HG03095 (cell line): ENCODE data around the gene TATDN2.

Experiments
- ATAC-seq: cut with Tn5 transposase; IDR thresholded peaks from one replicate; pipeline ENCODE4 v1.9.1; 2021; ENCODE audit warnings: moderate library complexity; ENCODE audit not compliant: unreplicated experiment

Gene TATDN2

DNA sequence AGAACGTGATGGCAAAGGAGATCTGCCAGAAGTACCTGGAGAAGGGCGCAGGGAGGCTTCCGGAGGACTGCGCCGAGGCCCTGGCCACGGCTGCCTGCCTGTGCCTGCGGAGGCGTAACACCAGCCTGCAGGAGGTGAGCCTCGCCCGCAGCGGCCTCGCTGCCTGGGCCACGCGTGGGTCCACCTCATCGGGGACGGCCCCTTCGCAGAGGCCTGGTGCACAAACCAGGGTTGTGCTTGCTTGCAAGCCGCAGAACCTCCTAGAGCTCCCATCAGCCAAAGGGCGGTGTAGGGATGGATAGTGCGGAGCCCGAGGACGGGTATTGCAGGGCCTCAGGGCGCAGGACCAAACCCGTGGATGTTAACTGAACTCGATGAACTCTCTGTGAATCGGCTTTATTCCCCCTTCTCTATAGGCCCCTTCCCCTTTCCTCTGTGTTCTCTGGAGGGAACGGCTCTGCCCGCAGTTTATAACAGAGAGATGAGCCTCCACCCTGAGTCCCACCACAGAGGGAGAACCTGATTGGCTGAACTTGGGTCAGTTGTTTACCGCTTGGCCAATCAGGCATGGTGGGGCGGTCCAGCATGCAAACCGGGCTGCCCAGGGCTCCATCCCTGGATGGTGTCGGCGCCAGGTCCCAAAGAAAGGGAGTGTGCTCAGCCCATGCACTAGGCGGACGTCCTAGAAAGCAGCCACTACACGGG is 13.6 kb upstream of the TATDN2 start:
- no peak for ATAC-seq

DNA sequence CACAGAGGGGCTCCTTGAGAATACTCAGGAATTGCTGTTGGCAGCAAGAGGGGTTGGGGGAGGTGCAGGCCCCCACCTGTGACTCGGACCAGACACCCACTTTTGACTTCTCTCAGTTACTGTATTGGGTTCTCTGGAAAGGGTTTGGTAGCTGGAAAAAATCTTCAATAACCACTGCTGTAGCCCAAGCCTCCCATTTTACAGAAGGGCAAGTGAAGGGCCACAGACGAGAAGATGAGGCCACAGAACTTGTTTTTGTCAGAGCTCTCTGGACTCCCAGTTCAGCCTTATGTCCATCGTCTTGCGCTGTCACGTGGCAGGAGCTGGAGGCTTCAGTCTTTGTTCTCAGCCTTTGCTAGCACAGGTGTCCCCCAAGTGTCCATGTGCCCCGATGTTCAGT is 12.7 kb upstream of the TATDN2 start:
- ATAC-seq: no peak

DNA sequence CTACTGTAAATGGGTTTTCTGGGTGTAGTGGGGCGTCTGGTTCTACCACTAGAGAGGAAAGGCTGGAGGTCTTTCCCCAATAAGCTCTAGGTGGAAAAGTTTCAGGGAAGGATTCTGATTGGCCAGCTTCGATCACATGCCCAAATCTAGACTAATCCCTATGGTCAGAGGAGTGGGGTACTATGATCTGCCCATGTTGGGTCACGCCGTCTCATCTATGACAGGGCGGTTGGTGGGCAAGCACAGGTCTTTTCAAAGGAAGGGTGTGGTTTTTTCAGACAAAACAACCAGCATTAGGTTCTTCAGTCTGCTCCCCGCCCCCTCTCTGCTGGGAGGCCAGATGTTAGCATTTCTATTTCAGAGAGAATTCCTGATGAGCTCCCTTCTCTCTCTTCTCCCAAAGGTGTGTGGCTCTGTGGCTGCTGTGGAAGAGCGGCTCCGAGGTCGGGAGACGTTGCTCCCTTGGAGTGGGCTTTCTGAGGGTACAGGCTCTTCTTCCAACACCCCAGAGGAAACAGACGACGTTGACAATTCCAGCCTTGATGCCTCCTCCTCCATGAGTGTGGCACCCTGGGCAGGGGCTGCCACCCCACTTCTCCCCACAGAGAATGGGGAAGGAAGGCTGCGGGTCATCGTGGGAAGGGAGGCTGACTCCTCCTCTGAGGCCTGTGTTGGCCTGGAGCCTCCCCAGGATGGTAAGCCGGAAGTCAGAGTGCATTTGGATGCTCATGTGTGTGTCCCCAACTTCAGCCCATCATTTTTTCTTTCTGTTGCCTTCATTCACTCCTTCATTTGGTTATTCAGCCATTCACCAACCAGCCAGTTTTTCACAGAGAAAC is 9.7 kb upstream of the TATDN2 start:
- ATAC-seq: no peak

DNA sequence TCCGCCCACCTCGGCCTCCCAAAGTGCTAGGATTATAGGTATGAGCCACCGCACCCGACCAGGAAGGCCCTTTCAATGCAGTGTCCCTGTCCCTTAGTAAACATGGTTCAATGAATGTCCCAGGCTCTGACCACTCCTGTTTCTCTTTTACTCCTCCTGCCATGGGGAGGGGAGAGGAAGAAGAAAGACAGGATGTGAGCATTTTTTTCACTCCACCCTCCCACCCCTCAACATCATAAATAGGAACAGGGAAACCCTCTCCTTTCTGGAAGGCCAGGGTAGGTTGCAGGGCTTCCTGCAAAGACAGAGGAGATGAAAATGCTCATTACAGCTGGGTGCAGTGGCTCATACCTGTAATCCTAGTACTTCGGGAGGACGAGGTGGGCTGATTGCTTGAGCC is 7.5 kb upstream of the TATDN2 start:
- no peak for ATAC-seq

DNA sequence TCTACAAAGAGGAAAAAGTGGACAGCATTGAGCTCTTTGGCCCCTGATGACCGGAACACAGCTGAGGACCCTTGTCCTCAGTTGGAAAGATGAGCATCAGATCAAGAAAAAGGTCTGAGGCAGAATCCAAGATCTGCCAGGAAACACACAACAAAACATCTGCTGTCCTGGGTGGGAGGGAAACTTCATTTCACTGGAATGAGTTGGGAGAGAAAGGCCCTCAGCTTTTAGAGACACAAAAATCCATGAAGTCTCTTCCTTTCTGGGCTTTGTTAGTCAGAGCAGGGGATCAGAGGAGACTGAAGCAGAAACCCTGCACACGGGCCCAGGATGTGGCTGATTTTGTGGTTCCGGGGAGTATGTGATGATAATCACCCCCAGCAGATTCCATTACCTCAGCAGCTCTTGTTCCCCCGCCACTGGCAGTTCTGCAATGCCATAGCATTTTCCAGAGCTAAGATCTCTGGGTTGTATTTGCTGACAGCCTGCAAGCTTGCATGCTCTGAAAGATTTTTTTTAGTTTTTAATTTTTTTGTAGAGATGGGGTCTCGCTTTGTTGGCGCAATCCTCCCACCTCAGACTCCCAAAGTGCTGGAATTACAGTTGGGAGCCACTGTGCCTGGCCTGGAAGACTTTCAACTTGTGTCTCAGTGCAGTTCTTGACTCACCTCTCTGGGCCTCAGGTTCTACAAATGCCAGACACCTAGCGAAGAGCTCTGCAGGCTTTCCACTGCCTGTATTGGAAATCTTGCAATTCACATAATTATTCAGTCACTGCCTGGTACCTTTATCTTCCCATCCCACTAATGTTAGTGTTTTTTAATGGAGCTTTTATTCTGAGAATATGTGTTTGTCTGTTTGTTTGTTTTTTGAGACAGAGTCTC is 5.8 kb upstream of the TATDN2 start:
- ATAC-seq: no peak

DNA sequence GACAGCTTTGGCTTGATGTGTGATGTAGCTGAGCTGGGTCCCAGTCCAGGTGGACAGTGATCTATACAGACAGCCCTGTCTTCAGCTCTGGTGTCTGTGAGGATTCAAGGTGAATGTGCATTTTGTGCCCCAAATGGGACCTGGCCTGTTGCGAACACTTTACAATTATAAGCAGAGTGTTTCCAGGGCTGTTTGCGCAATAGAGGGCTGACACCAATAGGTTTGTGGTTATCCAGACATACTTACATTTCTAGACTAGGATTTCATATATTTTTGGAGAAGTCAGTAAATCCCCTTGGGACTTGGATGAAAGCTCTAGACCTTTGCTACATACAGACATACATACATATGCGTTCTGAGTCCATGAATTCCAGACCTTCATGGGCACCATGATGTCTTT is 4.2 kb upstream of the TATDN2 start:
- ATAC-seq: no peak

DNA sequence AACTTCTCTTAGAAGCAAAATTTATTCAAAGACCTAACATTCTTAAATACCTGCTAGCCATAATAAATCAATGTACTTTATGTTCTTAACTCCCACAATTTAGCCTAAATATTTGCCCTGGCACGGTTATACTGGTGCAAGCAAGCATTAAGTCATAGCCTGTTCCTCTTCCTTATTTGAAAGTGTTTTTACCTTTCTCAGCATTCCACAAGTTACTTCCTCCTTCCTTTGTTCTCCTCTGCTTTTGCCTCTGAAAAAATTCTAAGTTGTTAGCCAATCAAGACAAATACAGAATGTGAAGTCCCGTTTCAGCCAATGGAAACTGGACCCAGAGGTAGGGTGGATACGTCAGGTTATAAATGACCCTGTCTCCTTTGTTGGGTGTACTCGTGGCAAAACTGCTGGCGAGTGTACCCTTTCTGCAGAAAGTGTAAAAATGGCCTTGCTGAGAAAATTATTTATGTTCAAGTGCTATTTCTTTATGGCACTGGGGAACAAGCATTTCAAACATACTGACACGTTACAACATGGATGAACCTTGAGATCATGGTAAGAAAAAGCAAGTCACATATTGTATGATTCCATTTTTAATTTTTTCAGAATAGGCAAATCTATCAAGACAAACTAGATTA is 3.1 kb upstream of the TATDN2 start:
- ATAC-seq: no peak

DNA sequence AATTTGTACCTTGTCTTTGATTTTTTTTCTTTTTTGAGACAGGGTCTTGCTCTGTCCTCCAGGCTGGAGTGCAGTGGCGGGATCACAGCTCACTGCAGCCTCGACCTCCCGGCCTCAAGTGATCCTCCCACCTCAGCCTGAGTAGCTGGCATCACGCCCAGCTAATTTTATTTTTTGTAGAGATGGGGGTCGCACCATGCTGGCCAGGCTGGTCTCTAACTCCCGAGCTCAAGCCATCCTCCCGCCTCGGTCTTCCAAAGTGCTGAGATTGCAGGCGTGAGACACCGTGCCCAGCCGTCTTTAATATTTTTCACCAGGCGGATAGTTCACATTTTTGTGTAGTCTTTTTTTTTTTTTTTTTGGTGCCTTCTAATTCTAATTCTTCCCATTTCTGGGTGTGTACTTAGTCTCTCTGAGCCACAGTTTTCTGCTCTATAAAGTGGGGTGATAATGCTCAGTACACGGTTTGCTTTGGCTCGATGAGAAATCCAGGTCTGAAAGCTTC is 528 bp upstream of the TATDN2 start:
- no peak for ATAC-seq

DNA sequence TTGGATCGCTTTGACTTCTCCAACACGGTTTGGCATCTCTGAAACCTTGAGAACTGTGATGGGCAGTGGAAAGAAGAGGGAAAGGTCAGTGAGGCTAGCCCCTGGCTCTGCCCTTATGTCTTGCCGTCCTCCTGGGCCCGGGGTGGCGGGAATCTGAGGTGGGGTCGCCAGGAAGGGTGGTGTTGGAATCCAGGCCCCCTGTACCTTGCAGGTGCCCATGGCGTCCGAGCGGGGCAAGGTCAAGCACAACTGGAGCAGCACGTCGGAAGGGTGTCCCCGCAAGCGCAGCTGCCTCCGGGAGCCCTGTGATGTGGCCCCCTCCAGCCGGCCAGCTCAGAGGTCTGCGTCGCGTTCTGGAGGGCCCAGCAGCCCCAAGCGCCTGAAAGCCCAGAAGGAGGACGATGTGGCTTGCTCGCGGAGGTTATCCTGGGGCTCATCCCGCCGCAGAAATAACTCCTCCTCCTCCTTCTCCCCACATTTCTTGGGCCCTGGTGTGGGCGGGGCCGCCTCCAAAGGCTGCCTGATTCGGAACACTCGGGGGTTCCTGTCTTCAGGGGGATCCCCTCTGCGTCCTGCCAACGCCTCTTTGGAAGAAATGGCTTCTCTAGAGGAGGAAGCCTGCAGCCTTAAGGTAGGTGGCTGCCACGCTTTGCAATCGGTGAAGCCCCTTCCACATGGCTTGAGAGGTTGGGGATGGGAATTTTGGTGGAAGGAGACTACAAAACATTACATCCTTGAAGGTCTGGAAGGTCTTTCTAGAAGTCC is 907 bp downstream of the TATDN2 start:
- no peak for ATAC-seq

DNA sequence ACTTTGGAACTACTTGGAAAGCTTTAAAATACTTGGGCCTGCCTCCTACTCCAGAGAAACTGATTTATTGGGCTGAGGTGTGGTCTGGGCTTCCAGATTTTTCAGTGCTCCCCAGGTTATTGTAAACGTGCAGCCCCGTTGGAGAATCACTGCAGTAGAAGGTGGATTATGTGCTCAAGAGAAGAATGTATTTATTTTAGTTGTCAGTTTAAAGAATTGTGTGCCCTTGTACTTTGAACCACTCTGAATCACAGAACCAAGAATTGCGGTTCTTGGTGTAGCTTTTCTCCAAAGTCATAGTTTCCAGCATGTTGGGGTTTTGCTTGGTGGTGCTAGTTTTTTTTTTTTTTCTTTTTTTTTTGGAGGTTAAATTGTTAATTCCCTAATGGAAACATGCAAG is 1.6 kb downstream of the TATDN2 start:
- ATAC-seq: no peak

DNA sequence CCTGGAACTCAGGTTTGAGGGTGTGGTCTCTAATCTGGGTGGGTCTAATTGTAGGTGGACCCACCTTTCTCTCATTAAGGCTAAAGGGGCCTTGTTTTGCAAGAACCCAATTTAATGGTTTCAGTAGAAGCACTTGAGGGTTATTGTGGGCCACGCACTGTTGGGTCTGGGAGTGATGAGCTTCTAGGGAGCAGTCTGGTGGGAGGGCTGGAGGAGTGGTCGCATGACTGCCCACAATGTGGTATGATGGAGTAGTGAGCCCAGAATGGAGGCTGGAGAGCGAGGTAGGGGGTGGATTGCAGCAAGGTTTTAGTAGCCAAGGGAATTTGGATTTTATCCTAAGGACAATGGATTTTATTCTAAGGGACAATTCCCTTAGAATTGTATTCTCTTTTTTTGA is 2.7 kb downstream of the TATDN2 start:
- no peak for ATAC-seq

DNA sequence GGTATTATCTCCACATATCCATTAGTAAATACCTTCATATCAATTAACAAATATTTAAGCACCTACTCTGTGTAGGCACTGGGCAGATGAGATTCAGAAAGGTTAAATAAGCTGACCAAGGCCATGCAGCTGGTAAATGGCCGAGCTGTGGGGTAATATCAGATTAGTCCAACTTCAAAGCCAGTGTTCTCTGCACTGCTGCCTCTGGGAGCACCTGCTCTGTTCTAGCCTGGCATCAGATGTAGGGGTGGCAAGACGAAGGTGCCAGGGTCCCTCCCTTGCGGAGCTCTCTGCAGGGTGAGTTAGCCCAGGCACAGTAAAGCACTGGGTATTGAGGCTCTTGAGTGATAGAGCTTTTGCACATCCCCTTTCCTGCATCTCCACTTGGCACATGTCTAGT is 5.5 kb downstream of the TATDN2 start:
- ATAC-seq: no peak

DNA sequence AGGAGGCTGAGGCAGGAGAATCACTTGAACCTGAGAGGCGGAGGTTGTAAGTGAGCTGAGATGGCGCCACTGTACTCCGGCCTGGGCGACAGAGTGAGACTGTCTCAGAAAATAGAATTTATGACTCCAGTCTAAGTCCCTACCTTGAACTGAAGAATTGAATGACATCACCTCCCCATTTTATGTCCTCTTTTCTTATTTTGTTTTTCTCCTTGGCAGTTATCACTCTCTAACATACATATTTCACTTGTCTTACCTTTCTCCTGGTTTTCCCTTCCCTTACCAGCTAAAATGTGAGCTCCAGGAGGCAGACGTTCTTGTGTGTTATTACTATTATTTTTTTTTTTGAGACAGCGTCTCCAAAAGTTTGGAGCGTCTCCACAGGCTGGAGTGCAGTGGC is 7.6 kb downstream of the TATDN2 start:
- no peak for ATAC-seq

DNA sequence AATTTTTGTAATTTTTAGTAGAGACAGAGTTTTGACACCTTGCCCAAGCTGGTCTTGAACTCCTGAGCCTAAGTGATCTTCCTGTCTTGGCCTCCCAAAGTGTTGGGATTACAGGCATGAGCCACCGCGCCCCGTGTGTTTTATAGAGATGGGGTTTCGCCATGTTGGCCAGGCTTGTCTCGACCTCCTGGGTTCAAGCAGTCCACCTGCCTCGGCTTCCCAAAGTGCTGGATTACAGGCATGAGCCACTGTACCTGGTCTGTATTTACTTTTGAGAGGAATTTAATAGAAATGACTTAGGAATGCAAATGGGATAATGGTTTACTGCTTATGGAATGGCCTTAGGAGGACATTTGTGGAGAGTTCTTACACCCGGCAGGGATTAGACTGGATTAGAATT is 10.8 kb downstream of the TATDN2 start:
- no peak for ATAC-seq

DNA sequence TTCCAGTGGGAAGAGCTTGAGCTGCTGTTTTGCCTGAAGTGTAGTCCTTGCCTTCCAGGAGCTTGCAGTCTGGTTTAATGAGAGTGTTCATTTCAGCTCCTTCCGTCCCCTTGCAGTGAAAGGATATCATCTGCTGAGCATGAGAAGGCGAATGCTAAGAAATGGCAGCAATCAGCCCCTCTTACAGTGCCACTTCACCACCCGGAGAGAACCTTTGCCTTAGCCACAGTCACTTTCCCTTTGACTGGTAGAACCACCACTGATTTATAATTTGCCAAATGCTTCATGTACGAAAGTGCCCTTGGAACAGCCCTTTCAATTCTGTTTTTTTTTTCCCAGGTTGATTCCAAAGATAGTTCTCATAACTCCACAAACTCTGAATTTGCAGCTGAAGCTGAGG is 11.5 kb downstream of the TATDN2 start:
- ATAC-seq: no peak

DNA sequence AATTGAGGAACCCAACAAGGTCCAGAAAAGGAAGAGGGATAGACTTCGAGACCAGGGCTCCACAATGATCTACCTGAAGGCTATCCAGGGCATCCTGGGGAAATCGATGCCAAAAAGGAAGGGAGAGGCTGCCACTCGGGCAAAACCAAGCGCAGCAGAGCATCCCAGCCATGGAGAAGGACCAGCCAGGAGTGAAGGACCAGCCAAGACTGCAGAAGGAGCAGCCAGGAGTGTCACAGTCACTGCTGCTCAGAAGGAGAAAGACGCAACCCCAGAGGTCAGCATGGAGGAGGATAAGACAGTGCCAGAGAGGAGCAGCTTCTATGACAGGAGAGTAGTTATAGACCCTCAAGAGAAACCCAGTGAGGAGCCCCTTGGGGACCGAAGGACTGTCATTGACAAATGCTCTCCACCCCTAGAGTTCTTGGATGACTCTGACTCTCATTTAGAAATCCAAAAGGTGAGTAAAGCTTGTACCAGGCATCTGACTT is 12.0 kb downstream of the TATDN2 start:
- ATAC-seq: no peak

DNA sequence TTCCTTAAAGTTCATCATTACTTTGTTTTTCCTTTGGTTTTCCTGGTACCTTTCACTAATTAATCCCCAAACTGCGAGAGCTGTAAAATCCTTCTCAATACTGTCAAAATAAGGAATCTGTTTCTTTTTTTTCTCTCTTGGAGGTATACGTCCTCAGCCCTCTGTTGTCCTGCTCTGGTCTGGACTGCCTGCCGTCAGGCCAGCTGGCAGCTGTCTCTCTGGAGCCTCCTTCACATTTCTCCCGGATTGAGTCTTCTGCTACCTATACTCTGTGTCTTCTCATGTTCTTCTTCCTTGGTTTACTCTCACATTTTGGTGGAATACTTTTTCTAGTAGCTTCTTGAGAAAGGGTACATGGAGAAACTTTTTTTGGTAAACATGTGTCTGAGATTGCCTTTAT is 13.8 kb downstream of the TATDN2 start:
- no peak for ATAC-seq

DNA sequence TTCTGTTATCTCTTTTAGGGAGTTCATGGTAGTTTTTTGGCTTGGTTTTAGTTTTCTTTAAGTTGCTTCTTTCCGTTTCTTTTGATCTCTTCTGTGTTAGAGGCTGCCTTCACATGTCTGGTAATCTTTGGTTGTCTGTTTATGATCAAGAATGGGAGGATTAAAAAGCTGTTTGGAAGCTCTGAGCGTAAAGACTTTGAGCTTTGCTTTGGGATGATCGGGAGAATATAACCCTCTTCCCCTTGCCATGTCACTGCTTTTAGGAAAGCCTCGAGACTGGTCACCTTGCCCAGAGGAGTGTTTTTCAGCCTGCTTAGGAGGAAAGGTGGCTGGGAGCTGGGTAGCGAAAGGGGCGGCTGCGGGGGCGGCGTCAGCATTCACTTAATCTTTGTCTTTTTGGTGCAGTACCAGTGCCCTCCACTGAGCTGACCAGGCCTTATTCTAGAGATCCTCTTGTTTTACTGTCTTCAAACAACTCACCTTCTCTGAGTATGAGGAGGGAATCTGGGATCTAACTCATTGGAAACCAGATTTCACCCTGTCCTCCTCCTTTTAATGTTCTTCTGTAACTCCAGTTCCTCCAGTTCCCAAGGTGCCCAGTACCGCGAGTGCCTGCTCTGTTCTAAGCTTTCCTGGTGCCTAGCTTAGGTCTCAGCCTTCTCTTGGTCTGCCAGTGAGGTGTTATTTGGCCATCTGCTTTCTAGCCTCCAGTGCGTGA is 15.5 kb downstream of the TATDN2 start:
- no peak for ATAC-seq

DNA sequence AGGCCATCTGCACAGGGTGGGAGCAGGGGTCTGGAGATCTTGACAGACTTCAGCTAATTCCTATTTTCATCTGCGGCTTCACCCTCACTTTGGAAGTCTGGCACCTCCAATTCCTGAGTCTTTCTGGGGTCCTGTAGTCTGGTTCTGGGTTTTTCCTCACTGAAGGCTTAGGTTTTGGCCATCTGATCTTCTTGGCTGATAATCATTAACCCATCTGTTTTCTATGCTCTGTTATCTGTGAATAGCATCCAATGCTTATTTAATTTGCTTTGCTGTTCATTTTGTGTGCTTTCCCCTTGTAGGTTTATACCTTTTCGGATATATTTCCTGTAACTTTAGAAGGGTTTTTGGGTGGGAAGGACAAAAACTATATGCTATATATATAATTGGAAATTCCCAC is 17.6 kb downstream of the TATDN2 start:
- ATAC-seq: no peak
